ENCODE data around the gene OLIG1. TPM values are rescaled to one million over a fixed set of nuclear protein-coding genes. Genes with fewer than 3 reads are reported as not detected.

The OLIG1 gene
- total RNA-seq, 1 donor from 2014 or later: not detected

DNA sequence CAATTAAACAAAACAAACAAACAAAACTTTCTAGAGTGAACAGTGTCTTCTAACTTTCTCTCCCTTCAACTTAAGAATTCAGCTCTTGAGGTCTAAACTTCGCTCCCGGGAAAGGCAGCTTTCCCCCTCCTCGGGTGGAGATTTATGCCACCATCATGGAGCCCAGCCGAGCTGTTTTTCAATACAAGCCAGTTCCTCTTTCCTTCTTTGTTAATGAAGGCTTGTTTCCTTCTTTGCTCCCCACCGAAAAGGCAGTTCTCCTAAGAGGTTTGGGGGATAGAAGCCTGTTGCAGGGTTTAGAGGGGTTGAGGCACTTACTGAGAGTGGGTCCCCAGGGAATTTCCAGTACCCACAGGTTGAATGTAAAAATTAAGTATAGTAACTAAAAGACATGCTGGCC, 26.5 kb downstream of the OLIG1 start:
- DNase-seq (ENCODE audit: low read depth, low spot score): no peak

GRCh38 chr21:33099131-33099530, 29.2 kb downstream of the OLIG1 start:
- no peak for DNase-seq (ENCODE audit: low read depth, low spot score)

GRCh38 chr21:33101300-33101911, 31.5 kb downstream of the OLIG1 start:
- no peak for DNase-seq (ENCODE audit: low read depth, low spot score)

- DNase-seq (ENCODE audit: low read depth, low spot score): no peak
Observed at GRCh38 chr21:33105088-33105487, 35.1 kb downstream of the OLIG1 start.

DNA sequence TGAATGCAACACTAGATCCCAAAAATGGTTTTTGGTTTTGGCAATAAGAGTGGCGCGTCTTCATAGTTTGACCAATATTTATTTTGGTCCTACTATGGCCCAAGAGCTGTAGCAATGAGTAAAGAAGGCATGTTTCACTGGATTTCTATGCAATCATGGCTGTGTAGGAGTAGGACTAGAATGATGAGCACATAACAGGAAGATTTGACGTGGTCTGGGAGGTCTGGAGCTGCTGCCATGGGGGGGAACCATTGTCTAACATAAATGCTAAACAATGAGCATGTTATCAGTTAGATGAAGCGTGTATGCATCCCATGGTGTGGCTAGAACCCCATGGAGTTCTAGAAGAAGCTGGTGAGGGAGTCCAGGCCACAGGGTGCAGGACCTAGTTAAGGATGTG, 38.3 kb downstream of the OLIG1 start:
- no peak for DNase-seq (ENCODE audit: low read depth, low spot score)

DNA sequence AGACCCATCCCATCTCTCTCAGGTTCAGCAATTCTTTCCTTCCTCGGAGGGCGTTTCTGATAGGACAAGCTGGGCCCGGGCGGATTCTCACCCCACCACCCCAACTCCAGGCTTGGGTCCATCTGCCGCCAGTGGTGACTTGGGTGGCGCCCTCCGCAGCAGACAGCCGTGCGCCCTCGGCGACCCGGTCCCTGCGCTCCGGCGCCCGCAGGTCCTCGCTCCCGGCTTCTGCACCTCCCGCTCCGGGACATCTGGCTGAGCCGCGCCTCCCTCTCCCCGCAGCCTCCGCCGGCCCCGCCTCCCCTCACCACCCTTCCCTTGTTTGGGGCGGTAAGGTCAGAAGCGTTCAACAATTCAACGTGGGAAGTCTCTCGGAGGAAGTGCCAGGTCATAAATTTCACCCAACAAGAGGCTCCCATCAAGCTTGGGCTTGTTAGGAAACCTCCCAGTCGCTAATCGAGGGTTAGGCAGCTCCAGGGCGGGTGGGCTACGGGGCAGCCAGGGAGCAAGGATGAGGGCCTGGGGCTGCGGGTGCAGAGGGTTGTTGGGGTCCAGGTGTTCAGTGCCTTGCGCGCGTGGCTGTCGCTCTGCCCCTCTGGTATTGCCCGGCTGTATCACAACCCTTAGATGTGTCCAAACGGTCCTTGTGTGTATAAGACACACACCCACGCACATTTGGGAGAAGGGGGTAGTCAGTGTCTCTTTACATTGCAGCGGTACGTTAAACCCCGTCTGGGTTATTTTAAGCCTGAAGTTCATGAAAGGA, 39.8 kb downstream of the OLIG1 start:
- no peak for DNase-seq (ENCODE audit: low read depth, low spot score)

GRCh38 chr21:33110340-33110715, 40.4 kb downstream of the OLIG1 start:
- no peak for DNase-seq (ENCODE audit: low read depth, low spot score)

DNA sequence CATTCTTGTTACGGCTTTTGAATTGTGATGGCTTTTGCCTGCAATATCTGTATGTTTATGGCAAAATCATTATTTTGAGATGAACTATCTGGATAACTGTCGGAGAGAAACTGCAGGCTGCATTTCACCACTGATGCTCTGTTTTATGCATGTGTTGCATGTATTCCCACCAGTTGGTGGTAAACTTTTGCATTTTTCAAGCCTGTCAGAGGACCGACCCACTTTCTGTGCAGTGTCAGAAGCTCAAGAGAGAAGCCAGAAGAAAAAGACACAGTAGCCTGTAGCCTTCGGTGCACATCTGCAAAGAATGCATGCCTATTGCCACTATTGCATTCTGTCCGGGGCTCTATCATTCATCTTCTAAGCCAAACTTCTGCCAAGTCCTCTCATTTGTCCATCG, 41.6 kb downstream of the OLIG1 start:
- DNase-seq (ENCODE audit: low read depth, low spot score): no peak

DNA sequence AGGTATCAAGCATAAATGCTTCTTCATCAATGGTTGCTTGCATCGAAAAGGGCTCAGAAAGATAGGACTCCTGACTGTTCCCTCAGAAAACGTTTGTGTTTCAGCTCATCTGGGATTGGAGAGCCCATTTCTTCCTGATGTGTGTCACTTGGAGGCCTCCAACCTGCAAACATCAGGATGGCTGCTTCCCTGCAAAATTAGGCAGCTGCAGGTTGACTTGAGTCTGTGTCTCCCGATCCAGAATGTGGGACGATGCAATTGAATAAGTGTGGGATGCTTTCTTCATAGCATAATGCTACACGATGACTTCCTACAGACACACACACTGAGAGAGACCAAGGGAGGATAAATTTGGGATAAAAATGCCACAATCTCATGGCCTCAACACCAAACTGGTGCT, 42.2 kb downstream of the OLIG1 start:
- DNase-seq (ENCODE audit: low read depth, low spot score): no peak

DNA sequence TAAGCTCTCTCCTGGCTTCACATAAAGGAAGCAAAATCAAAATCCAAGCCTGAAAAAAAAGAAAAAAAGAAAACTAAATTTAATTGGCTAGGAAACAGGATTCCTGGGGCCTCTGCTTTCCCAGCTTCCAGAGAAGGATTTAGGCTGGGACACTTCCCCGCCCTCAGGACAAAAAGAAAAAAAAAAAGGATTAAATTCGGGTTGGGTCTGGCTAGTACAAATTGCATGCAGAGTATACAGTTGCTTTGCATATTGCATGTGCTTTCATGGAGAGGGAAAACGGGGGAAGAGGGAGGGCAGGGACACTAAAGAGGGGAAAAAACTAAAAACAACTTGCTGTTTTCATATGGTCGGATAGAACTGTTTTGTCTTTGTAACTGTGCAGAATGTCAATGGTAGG, 42.7 kb downstream of the OLIG1 start:
- DNase-seq (ENCODE audit: low read depth, low spot score): no peak

DNA sequence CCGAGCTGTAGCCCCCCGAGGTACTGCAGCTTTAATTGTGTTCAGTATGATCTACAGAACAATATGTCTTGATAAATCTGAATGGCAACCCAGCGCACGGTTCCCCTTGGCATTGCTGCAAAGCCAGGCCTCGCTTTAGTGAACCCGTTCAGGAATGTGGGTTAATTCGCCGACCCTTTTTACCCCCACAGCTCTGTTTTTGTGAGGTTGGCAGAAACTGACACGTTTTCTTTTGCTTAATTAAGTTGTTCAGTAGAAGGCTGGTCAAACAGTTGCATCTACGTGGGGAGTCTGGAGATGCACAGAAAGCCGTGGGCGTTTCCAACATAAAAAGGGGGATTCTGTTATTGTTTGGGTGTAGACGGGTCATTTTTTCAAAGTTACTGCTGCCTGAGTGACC, 43.2 kb downstream of the OLIG1 start:
- DNase-seq (ENCODE audit: low read depth, low spot score): no peak

- DNase-seq (ENCODE audit: low read depth, low spot score): no peak
Observed at GRCh38 chr21:33114276-33114675, 44.3 kb downstream of the OLIG1 start.

DNA sequence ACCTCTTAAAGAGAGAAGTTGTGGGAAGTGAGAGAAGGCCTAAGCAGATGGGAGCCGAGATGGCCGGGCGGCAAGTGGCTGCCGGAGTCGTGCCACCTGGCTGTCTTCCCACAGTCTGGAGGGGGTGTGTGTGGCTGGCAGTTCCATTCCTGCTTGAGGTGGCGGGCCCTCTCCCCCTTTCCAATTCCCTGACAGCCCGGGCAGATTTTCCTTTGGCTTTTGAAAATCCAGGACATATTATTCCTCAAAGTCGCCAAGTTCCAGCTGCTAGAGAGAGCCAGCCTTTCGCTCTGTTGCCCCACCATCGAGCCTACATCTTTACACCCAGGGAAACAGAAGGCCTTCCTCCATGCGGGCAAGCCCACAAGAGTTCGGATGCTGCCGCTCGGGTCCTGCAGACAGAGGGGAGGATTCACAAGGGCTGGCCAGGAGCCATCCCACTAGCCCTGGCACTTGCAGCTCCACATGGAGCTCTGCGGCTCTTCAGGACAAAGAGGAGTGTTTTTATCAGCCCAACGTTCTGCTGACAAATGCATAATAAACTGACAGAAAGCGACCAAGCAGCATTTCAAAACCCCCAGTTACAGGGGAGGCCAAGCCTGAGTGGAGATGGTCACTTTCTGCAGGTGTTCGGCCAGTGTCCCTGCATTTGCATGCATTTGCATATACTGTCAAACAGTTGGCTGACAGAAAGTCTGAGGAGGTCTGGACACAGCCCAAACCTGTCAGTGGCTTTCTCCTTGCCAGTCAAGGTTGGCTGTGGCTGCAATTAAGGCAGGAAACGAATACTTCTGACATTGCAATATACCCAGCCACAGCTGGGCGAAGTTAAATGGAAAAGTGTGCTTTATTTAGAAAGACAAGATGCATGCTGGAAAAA, 45.9 kb downstream of the OLIG1 start:
- DNase-seq (ENCODE audit: low read depth, low spot score): no peak

DNA sequence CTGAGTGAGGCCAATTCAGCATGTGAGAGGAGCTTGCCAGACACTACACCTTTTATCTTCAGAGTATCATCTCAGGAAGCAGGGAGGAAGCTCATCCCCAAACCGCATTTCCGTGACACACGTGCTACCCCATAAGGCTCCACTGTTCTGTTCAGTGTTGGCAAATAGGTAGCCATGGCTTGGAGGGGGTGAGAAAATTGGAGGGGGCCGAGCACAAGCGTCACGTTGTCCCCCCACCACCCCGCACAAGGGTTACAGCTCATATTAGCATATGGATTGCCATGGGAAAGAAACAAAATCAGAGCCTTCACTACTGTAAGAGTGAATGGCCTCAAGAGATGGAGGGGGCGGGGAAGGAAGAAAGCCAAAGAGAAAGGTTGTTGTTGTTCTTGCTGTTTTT, 46.7 kb downstream of the OLIG1 start:
- DNase-seq (ENCODE audit: low read depth, low spot score): no peak

GRCh38 chr21:33117101-33117888, 47.4 kb downstream of the OLIG1 start:
- DNase-seq (ENCODE audit: low read depth, low spot score): no peak

Other genes starting within 250 kb of the OLIG1 start
- not detected in 2 replicates for gene OLIG2, start 44.2 kb upstream of the OLIG1 start, total RNA-seq
- gene IFNAR2, start 159.8 kb downstream of the OLIG1 start, total RNA-seq: 13.9 and 19.7 TPM in 2 replicates
- gene IL10RB, start 196.2 kb downstream of the OLIG1 start, total RNA-seq: 37.0 and 39.0 TPM in 2 replicates